NCI-H187 (cell line): ENCODE measurements around the gene CDC25B.

Experiments
- DNase-seq, 2 experiments: peaks; one replicate each; lab custom pipeline; 2025; lab: John Stamatoyannopoulos, UW

The CDC25B gene

GRCh38 chr20:3804254-3804751 is 8.2 kb downstream of the CDC25B start:
- DNase-seq: no peak

GRCh38 chr20:3804781-3805180 is 8.7 kb downstream of the CDC25B start:
- DNase-seq: no peak

GRCh38 chr20:3808544-3808943 is 12.4 kb downstream of the CDC25B start:
- no peak for DNase-seq

- DNase-seq: peak; percentile 60 to 72
Measured at GRCh38 chr20:3811467-3812258, 15.6 kb downstream of the CDC25B start.

GRCh38 chr20:3812259-3812681 is 16.2 kb downstream of the CDC25B start:
- DNase-seq: no peak

GRCh38 chr20:3812975-3813847 is 17.1 kb downstream of the CDC25B start:
- DNase-seq: no peak

GRCh38 chr20:3813848-3814581 is 17.9 kb downstream of the CDC25B start:
- DNase-seq: no peak

- DNase-seq: no peak
Measured at GRCh38 chr20:3814928-3815495, 18.9 kb downstream of the CDC25B start.

GRCh38 chr20:3815703-3816315 is 19.7 kb downstream of the CDC25B start:
- no peak for DNase-seq

- no peak for DNase-seq
Measured at GRCh38 chr20:3818155-3819151, 22.3 kb downstream of the CDC25B start.

GRCh38 chr20:3819411-3820047 is 23.4 kb downstream of the CDC25B start:
- DNase-seq: no peak

GRCh38 chr20:3820048-3820900 is 24.2 kb downstream of the CDC25B start, which contains the start of gene AP5S1:
TSS of gene AP5S1 (plus strand) at chr20:3820547. CDS start at chr20:3822118, 1,571 bp downstream.
- DNase-seq: peak; percentile 93 to 98

GRCh38 chr20:3820901-3821727 is 25.0 kb downstream of the CDC25B start:
- no peak for DNase-seq

GRCh38 chr20:3821996-3822395 is 25.9 kb downstream of the CDC25B start:
- DNase-seq: no peak

- no peak for DNase-seq
Measured at GRCh38 chr20:3823881-3824280, 27.8 kb downstream of the CDC25B start.

GRCh38 chr20:3825526-3825925 is 29.4 kb downstream of the CDC25B start:
- no peak for DNase-seq

GRCh38 chr20:3826420-3826819 is 30.3 kb downstream of the CDC25B start:
- no peak for DNase-seq

- no peak for DNase-seq
Measured at GRCh38 chr20:3828798-3829197, 32.7 kb downstream of the CDC25B start.
